ENCODE data around the gene IQSEC1. TPM values are rescaled to one million over a fixed set of nuclear protein-coding genes. Genes with fewer than 3 reads are reported as not detected.

The IQSEC1 gene
- total and polyA plus RNA-seq, 8 donors = 24.9 to 57.0 (median 34.2) TPM

DNA sequence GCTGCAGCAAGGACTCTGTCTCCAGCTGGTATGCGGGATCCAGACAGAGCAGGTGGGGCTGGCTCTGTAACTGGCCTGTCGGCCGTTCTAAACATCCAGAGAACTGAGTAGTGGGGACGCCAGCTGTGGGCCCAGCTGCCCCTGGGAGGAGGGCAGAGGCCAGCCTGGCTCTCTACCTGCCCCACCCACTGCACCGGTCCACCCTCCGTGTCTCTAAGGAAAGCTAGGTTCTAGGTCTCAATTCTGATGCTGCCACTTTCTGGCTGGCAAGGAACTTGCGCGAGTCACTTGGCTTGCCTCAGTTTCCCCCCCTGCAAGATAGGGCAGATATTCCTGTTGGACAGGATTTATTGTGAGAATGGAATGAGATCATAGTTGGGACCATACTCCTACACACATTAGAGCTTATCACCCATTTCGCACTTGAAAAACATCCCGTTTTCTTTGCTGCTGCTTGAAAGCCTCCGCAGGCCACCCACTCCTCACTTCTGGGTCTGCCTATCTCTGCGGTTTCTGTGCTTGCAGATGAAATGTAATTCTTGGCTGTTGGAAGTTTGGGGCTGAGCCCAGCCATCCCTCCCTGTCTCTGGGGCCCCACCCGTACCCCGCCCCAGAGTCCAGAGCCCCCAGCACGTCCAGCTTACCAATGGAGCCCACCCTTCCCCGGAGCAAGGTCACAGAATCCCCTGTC, 65.8 kb downstream of the IQSEC1 start:
- DNase-seq (no peak), ATAC-seq (no peak)
- no peak overlapping the region for H3K27ac ChIP-seq
- H3K36me3 ChIP-seq = no peaks in the 10 kb centered on the region
- H3K27me3 ChIP-seq = no peaks in the 10 kb centered on the region
- TF ChIP-seq, protein P1, sequence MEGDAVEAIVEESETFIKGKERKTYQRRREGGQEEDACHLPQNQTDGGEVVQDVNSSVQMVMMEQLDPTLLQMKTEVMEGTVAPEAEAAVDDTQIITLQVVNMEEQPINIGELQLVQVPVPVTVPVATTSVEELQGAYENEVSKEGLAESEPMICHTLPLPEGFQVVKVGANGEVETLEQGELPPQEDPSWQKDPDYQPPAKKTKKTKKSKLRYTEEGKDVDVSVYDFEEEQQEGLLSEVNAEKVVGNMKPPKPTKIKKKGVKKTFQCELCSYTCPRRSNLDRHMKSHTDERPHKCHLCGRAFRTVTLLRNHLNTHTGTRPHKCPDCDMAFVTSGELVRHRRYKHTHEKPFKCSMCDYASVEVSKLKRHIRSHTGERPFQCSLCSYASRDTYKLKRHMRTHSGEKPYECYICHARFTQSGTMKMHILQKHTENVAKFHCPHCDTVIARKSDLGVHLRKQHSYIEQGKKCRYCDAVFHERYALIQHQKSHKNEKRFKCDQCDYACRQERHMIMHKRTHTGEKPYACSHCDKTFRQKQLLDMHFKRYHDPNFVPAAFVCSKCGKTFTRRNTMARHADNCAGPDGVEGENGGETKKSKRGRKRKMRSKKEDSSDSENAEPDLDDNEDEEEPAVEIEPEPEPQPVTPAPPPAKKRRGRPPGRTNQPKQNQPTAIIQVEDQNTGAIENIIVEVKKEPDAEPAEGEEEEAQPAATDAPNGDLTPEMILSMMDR (IDR thresholded peaks at IDR 0.05) = no peak
- peaks cover 4 to 100% of the 10 kb centered on the region in 2 donors for H3K4me1 ChIP-seq
- H3K9me3 ChIP-seq = no peaks in the 10 kb centered on the region
- no peak overlapping the region for H3K4me3 ChIP-seq
- intact Hi-C loops (cut with DNase I) = no loop called here

DNA sequence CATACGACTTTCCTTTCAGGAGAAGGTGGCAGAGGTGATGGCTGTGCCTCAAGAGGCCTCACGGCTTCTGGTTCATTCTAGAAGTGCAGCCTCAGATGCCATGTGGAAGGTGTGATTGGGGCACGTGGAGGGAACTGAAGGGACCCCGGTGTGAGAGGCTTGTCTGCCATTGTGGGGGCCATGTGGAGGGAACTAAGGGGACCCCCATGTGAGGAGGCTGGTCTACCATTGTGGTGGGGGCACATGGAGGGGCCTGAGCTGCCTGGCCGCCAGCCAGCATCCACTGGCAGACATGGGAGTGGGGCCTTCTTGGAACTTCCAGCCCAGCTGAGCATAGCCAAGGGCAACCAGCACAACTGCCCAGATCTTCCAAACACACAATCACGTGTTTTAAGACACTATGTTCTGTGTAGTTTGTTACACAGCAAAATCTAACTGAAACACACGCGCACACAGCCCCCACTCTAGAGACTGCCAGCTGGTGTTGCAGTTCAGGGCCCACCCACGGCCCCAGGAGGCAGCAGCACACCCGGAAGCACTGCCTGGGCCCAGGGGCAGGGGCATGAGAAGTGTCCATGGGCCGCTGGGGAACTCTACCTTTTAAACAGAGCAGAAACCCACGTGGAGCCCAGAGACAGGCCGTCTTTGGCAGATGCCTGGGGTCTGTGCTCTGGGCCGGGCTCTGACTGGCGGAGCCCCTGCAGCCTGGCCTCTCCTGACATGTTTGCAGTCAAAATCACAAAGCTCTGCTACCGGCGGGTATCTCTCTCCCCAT, 66.8 kb downstream of the IQSEC1 start:
- Histone ChIP-seq H3K4me3 (no peak overlapping the region), H3K27ac (no peak overlapping the region), H3K4me1 (peaks cover 4 to 99% of the 10 kb centered on the region in 2 donors), H3K9me3 (no peaks in the 10 kb centered on the region), H3K36me3 (no peaks in the 10 kb centered on the region), H3K27me3 (no peaks in the 10 kb centered on the region)
- no peak for ATAC-seq
- no peak for DNase-seq
- TF ChIP-seq, protein P1 (IDR thresholded peaks at IDR 0.05) = no peak
- intact Hi-C loops (cut with DNase I) = no loop called here

GRCh38 chr3:13005301-13005700, 67.9 kb downstream of the IQSEC1 start:
- H3K27ac ChIP-seq = no peak overlapping the region

GRCh38 chr3:13004376-13004775, 68.9 kb downstream of the IQSEC1 start:
- ATAC-seq = peak; percentile 24
- peaks cover 4 to 97% of the 10 kb centered on the region in 2 donors for H3K4me1 ChIP-seq

More at GRCh38 chr3:13005301-13005700, 67.9 kb downstream of the IQSEC1 start:
- TF ChIP-seq, protein P1 (IDR thresholded peaks at IDR 0.05) = no peak
- no peak overlapping the region for H3K4me3 ChIP-seq
- no peak for ATAC-seq
- H3K36me3 ChIP-seq = peaks cover 0 to 3% of the 10 kb centered on the region in 2 donors
- H3K9me3 ChIP-seq = no peaks in the 10 kb centered on the region
- intact Hi-C loops (cut with DNase I) = no loop called here
- H3K4me1 ChIP-seq = peaks cover 4 to 98% of the 10 kb centered on the region in 2 donors
- no peaks in the 10 kb centered on the region for H3K27me3 ChIP-seq
- no peak for DNase-seq

More at GRCh38 chr3:13004376-13004775, 68.9 kb downstream of the IQSEC1 start:
- H3K27ac ChIP-seq = peak overlapping the region in 1 of 2 donors; percentile 45
- H3K9me3 ChIP-seq = no peaks in the 10 kb centered on the region
- H3K27me3 ChIP-seq = no peaks in the 10 kb centered on the region
- TF ChIP-seq, protein P1 (IDR thresholded peaks at IDR 0.05) = no peak
- intact Hi-C loops (cut with DNase I) = no loop called here
- H3K36me3 ChIP-seq = peaks cover 0 to 3% of the 10 kb centered on the region in 2 donors
- peak in 1 of 4 donors; percentile 62 for DNase-seq
- no peak overlapping the region for H3K4me3 ChIP-seq
